Gastrocnemius medialis (tissue), 4 donors: ENCODE results near the gene PXMP2.

Experiments
- CTCF ChIP-seq, 5 experiments: fragments of 450-650 bp in 3 of 5; fragments of 200-600 bp in 2 of 5; sonication (generic) in 2 of 5; IDR thresholded peaks in 4 of 5; conservative IDR thresholded peaks in 1 of 5; 1 replicate in 4 of 5; 2 replicates in 1 of 5; pipeline ENCODE4 v1.5.1; 2016 to 2019; ENCODE audit warnings: antibody characterized with exemption in 5 of 5, mild to moderate bottlenecking in 3 of 5, moderate library complexity in 3 of 5
- POLR2A ChIP-seq, 2 donors: fragments of 450-650 bp; IDR thresholded peaks; one replicate each; pipeline ENCODE4 v1.6.1; 2017; ENCODE audit warnings: antibody characterized with exemption in 2 of 2, mild to moderate bottlenecking in 2 of 2, moderate library complexity in 2 of 2

- TF ChIP-seq POLR2A (IDR thresholded peaks at IDR 0.05) (no peak), CTCF (IDR thresholded peaks at IDR 0.05 in 4 of 5, conservative IDR thresholded peaks at IDR 0.05 in 1 of 5) (no peak)
These were observed 24.3 kb upstream of the PXMP2 start for GRCh38 chr12:132662901-132663755.
